ENCODE results near the gene SPOCK1. TPM values are rescaled to one million over a fixed set of nuclear protein-coding genes. Genes with fewer than 3 reads are reported as not detected.

Gene SPOCK1
- total RNA-seq, 1 donor from 2014 or later: 8.4 TPM

- Histone ChIP-seq H3K4me1 (no peaks in the 10 kb centered on the region), H3K27ac (no peak overlapping the region), H3K9me3 (peaks cover 7% of the 10 kb centered on the region), H3K4me3 (no peak overlapping the region), H3K27me3 (ENCODE audit: low read depth) (no peaks in the 10 kb centered on the region), H3K36me3 (no peaks in the 10 kb centered on the region)
- TF ChIP-seq CTCF (IDR thresholded peaks at IDR 0.05): no peak
- DNase-seq (no peak), ATAC-seq (no peak)
- intact Hi-C loops (cut with DNase I): no loop called here
These were observed 83.9 kb downstream of the SPOCK1 start for GRCh38 chr5:137415231-137415681.

DNA sequence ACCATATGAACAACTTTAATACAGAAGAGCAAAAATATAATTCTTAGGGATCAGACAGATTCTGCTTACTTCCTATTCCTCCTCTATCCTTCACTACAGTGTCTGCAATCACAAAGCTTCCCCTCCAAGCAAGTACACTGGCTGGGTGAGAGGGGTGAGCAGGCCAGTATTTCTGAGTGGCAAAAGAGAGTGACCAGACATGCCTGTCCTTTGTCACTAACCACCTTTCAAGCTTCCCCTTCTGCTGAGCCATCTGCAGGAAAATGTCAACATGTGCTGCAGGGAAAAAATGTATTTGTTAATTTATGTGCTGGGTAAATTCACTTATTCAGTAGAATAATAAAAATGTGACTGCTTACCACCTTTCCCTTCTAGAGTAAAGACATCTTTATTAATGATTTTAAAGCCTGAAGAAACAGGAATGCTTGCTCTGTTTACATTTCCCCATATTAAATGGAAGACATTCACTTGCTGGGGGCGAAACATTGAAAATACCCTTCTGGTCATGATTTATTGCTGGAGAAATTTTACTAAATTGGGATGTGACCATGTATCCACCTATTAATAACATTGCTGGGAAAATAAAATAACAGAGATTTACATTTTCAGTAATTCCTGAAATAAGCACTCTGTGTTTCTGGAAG is 84.9 kb downstream of the SPOCK1 start:
- Histone ChIP-seq H3K9me3 (peaks cover 7% of the 10 kb centered on the region), H3K36me3 (no peaks in the 10 kb centered on the region), H3K4me1 (no peaks in the 10 kb centered on the region), H3K27ac (no peak overlapping the region), H3K27me3 (ENCODE audit: low read depth) (no peaks in the 10 kb centered on the region), H3K4me3 (no peak overlapping the region)
- TF ChIP-seq CTCF (IDR thresholded peaks at IDR 0.05): no peak
- intact Hi-C loops (cut with DNase I): no loop called here
- ATAC-seq (no peak), DNase-seq (no peak)

GRCh38 chr5:137412136-137412535 is 87.0 kb downstream of the SPOCK1 start:
- intact Hi-C loops (cut with DNase I): no loop called here
- H3K4me3 ChIP-seq: no peak overlapping the region
- no peaks in the 10 kb centered on the region for H3K27me3 ChIP-seq (ENCODE audit: low read depth)
- ATAC-seq (no peak), DNase-seq (no peak)
- TF ChIP-seq CTCF (IDR thresholded peaks at IDR 0.05): no peak
- H3K4me1 ChIP-seq: no peaks in the 10 kb centered on the region
- H3K36me3 ChIP-seq: no peaks in the 10 kb centered on the region
- no peak overlapping the region for H3K27ac ChIP-seq
- H3K9me3 ChIP-seq: peaks cover 7% of the 10 kb centered on the region

GRCh38 chr5:137410234-137411010 is 88.7 kb downstream of the SPOCK1 start:
- H3K4me3 ChIP-seq: no peak overlapping the region
- no peak overlapping the region for H3K27ac ChIP-seq
- no peaks in the 10 kb centered on the region for H3K4me1 ChIP-seq
- no peaks in the 10 kb centered on the region for H3K9me3 ChIP-seq
- H3K36me3 ChIP-seq: no peaks in the 10 kb centered on the region
- DNase-seq (no peak), ATAC-seq (no peak)
- no peaks in the 10 kb centered on the region for H3K27me3 ChIP-seq (ENCODE audit: low read depth)
- TF ChIP-seq CTCF (IDR thresholded peaks at IDR 0.05): no peak
- intact Hi-C loops (cut with DNase I): no loop called here

DNA sequence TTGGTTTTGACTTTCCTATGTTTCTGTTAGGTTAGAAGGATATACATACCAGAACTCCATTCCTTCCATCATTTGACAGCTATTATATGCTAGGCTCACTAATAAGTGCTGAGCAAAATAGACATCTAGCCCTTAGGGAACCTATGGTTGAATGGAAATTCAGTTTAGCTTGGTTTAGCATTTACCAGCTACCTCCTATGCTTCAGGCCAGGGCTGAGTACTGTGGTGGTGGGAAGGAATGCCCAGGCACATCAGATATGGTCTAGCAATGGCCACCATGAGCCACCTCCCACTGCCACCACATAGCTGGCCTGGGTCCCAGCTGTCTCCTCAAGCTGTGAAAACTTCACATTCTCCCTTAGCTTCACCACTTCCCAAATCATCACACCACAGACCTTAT is 89.4 kb downstream of the SPOCK1 start:
- no peaks in the 10 kb centered on the region for H3K36me3 ChIP-seq
- DNase-seq (no peak), ATAC-seq (no peak)
- H3K9me3 ChIP-seq: no peaks in the 10 kb centered on the region
- intact Hi-C loops (cut with DNase I): no loop called here
- no peak for TF ChIP-seq CTCF (IDR thresholded peaks at IDR 0.05)
- no peaks in the 10 kb centered on the region for H3K4me1 ChIP-seq
- H3K4me3 ChIP-seq: no peak overlapping the region
- H3K27ac ChIP-seq: no peak overlapping the region
- H3K27me3 ChIP-seq (ENCODE audit: low read depth): no peaks in the 10 kb centered on the region

Data from lower lobe of right lung (tissue), 2 donors.